Measurements from ENCODE around the gene SFT2D3. TPM values are rescaled to one million over a fixed set of nuclear protein-coding genes. Genes with fewer than 3 reads are reported as not detected.

Gene SFT2D3
- total and polyA plus RNA-seq, 2 of the 13 experiments (the other 11 are each of a cell fraction or from before 2014, with no cell fraction given) = 8.3 to 9.4 TPM

GRCh38 chr2:127721311-127721977 lies 20.1 kb downstream of the SFT2D3 start:
- ChIA-PET POLR2A (no interaction called here), CTCF (ENCODE audit: low intra/inter-chr PET ratio, low total read pairs) (no interaction called here)
- Histone ChIP-seq H3K27ac (ENCODE audit: extremely low read length, insufficient read depth, low read length) (no peak overlapping the region), H3K27me3 (ENCODE audit: control insufficient read depth in 1 of 2, insufficient read depth in 2 of 2, low read length in 2 of 2) (no peaks in the 10 kb centered on the region), H3K4me1 (ENCODE audit: insufficient read depth, low read length) (peaks cover 12% of the 10 kb centered on the region), H3K36me3 (replicated peaks in 1 of 2; ENCODE audit: control insufficient read depth in 1 of 2, insufficient read depth in 2 of 2, low read length in 2 of 2) (peaks cover 20 to 66% of the 10 kb centered on the region in 2 experiments), H3K79me2 (ENCODE audit: insufficient read depth, low read length) (no peaks in the 10 kb centered on the region), H3K4me2 (ENCODE audit: low read depth, low read length) (no peak overlapping the region), H4K20me1 (ENCODE audit: insufficient read depth, low read length) (no peaks in the 10 kb centered on the region), H2AFZ (ENCODE audit: low read length) (no peak overlapping the region), H3K9ac (ENCODE audit: insufficient read depth, low read depth, low read length) (no peak overlapping the region), H3K4me3 (replicated peaks in 1 of 3; ENCODE audit: insufficient read depth in 1 of 3, low read depth in 2 of 3, low read length in 3 of 3) (no peak overlapping the region), H3K9me3 (ENCODE audit: low read length) (no peaks in the 10 kb centered on the region)
- intact Hi-C loops (cut with micrococcal nuclease; ENCODE audit: unreplicated experiment) = no loop called here
- BruUV-seq (replicated peaks) = no TSS peak
- no peak for DNase-seq (ENCODE audit: low spot score)
- in situ Hi-C loops (cut with HindIII; ENCODE audit: extremely low pct_ligation_motif_present, low pct_unique_long_range_greater_than_20kb) = no loop called here
- TF ChIP-seq RORA (CRISPR knock-in tag; IDR thresholded peaks at IDR 0.05) (no peak), ZNF570 (CRISPR knock-in tag; IDR thresholded peaks at IDR 0.05; ENCODE audit: borderline replicate concordance) (no peak), ZC3H4 (CRISPR knock-in tag; IDR thresholded peaks at IDR 0.05; ENCODE audit: borderline replicate concordance) (no peak), ZFP36L2 (CRISPR knock-in tag; IDR thresholded peaks at IDR 0.05) (no peak), ZFY (CRISPR knock-in tag; IDR thresholded peaks at IDR 0.05) (no peak), NR3C1 (CRISPR knock-in tag; IDR thresholded peaks at IDR 0.05) (no peak), REL (CRISPR knock-in tag; conservative IDR thresholded peaks at IDR 0.05) (no peak), RERE (CRISPR knock-in tag; IDR thresholded peaks at IDR 0.05; ENCODE audit: low read depth) (no peak), ZSCAN25 (CRISPR knock-in tag; IDR thresholded peaks at IDR 0.05) (no peak), NRL (CRISPR knock-in tag; IDR thresholded peaks at IDR 0.05; ENCODE audit: borderline replicate concordance) (no peak), TAF15 (IDR thresholded peaks at IDR 0.05; ENCODE audit: low read depth, low read length, poor library complexity, severe bottlenecking) (no peak), ZNF543 (CRISPR knock-in tag; IDR thresholded peaks at IDR 0.05) (no peak), ZNF256 (CRISPR knock-in tag; conservative IDR thresholded peaks at IDR 0.05) (no peak)
- FAIRE-seq = no peak
- 96% methylated on average over 6 of the region's 6 CpGs for WGBS (ENCODE audit: low lambda C conversion rate)
- no peak for ATAC-seq

Measured in HepG2 (cell line).